Stomach (tissue), 4 donors: ENCODE data around the gene BTF3.

Experiments
- POLR2A ChIP-seq, 4 donors: fragments of 450-650 bp; IDR thresholded peaks; one replicate each; pipeline ENCODE4 v1.6.1; 2016; ENCODE audit warnings: antibody characterized with exemption in 4 of 4, control low read depth in 2 of 4, mild to moderate bottlenecking in 1 of 4, moderate library complexity in 1 of 4
- POLR2AphosphoS5 ChIP-seq, 3 donors: sonication (generic); formaldehyde crosslinking; IDR thresholded peaks; one replicate each; pipeline ENCODE4 v1.6.1; 2016; ENCODE audit warnings: antibody characterized with exemption in 3 of 3
- TF ChIP-seq, protein P1 (sequence below), 7 experiments: fragments of 450-650 bp in 4 of 7; fragments of 200-600 bp in 3 of 7; sonication (generic) in 3 of 7; IDR thresholded peaks; one replicate each; pipeline ENCODE4 v1.5.1; 2016 to 2019; ENCODE audit warnings: antibody characterized with exemption in 7 of 7, control low read depth in 2 of 7, mild to moderate bottlenecking in 1 of 7

DNA sequence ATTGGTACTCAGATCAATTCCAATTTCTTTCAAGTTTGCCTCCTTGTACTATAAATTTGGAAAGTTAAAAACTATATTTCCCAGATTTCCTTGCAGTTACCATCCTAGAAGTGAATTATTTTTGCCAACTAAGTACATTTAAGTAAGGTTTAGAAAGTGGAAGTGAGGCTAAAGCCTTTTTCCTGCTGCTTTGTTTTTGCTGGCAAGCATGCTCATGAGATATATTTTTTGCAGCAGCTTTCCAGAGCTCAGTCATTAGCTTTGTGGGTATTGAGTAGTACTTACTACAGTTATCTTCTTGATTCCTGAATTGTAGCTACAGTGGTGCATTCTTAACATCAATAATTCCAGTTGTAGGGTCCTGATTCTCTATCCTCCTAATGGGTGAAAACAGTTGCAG lies 3.5 kb upstream of the BTF3 start:
- TF ChIP-seq POLR2A (IDR thresholded peaks at IDR 0.05) (no peak), POLR2AphosphoS5 (IDR thresholded peaks at IDR 0.05) (no peak)
- TF ChIP-seq, protein P1, sequence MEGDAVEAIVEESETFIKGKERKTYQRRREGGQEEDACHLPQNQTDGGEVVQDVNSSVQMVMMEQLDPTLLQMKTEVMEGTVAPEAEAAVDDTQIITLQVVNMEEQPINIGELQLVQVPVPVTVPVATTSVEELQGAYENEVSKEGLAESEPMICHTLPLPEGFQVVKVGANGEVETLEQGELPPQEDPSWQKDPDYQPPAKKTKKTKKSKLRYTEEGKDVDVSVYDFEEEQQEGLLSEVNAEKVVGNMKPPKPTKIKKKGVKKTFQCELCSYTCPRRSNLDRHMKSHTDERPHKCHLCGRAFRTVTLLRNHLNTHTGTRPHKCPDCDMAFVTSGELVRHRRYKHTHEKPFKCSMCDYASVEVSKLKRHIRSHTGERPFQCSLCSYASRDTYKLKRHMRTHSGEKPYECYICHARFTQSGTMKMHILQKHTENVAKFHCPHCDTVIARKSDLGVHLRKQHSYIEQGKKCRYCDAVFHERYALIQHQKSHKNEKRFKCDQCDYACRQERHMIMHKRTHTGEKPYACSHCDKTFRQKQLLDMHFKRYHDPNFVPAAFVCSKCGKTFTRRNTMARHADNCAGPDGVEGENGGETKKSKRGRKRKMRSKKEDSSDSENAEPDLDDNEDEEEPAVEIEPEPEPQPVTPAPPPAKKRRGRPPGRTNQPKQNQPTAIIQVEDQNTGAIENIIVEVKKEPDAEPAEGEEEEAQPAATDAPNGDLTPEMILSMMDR (IDR thresholded peaks at IDR 0.05) = no peak
